Testis (tissue), 2 donors: Measurements from ENCODE around the gene GATAD2B.
A peak's percentile ranks its signal among the peaks of the same experiment; 100 is the strongest.

ENCODE experiments used
- POLR2A ChIP-seq: fragments of 450-650 bp; IDR thresholded peaks from one replicate; pipeline ENCODE4 v1.6.1; 2017; ENCODE audit warnings: antibody characterized with exemption, mild to moderate bottlenecking, moderate library complexity
- TF ChIP-seq, protein P1 (sequence below), 3 experiments: fragments of 450-650 bp in 2 of 3; fragments of 200-600 bp in 1 of 3; sonication (generic) in 1 of 3; IDR thresholded peaks; one replicate each; pipeline ENCODE4 v1.5.1; 2016 to 2019; ENCODE audit warnings: antibody characterized with exemption in 3 of 3, mild to moderate bottlenecking in 2 of 3, moderate library complexity in 1 of 3

DNA sequence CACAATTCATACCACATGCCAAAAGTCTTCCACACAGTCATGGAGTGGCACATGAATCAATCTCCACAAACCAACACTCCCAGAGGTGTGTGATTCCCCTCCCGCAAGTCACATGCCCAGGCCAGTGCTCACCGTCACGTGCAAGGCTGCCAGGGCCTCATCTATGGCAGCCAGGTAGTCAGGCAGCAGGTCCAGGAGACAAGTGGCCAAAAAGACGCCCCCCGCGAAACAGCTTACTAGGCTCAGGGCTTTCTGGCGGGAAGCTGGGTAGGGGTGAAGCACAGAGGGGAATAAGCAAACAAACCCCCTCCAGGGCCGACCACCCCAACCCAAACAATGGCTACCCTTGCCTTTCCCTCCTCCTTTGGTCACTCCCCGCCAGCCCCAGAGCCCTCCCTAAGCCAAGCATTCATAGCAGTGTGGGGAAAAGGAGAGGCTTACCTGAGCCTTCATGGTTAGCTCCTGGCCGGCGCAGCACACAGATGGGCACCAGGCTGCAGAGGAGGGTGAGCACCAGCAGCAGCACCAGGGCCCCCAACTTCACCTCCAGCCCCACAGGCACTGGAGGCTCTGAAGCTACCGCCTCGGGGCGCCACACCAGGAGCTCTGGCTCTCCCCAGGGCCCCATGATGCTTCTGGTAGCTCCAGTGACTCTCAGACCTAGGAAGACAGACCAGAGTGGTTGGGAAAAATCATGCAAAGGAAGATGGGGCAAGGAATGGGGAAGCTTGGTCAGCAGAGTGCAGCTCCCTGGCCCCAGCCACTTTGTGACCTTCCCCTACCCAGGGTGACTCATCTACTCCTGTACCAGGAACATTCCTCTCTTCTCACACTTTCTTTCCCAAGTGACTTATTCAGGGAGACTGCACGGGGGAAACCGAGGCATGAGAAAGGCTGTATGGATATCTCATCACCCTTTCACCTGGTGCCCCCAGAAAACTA, 39.6 kb upstream of the GATAD2B start:
- TF ChIP-seq, protein P1, sequence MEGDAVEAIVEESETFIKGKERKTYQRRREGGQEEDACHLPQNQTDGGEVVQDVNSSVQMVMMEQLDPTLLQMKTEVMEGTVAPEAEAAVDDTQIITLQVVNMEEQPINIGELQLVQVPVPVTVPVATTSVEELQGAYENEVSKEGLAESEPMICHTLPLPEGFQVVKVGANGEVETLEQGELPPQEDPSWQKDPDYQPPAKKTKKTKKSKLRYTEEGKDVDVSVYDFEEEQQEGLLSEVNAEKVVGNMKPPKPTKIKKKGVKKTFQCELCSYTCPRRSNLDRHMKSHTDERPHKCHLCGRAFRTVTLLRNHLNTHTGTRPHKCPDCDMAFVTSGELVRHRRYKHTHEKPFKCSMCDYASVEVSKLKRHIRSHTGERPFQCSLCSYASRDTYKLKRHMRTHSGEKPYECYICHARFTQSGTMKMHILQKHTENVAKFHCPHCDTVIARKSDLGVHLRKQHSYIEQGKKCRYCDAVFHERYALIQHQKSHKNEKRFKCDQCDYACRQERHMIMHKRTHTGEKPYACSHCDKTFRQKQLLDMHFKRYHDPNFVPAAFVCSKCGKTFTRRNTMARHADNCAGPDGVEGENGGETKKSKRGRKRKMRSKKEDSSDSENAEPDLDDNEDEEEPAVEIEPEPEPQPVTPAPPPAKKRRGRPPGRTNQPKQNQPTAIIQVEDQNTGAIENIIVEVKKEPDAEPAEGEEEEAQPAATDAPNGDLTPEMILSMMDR (IDR thresholded peaks at IDR 0.05) = peak in 1 of 3 experiments; percentile 1
- TF ChIP-seq POLR2A = no peak
